Measurements from ENCODE around the gene ZNF304. TPM values are rescaled to one million over a fixed set of nuclear protein-coding genes. Genes with fewer than 3 reads are reported as not detected.
A peak's percentile ranks its signal among the peaks of the same experiment; 100 is the strongest.

The ZNF304 gene
- total and polyA plus RNA-seq, 2 of the 13 experiments (the other 11 are each of a cell fraction or from before 2014, with no cell fraction given), result 3.4 to 8.0 TPM

DNA sequence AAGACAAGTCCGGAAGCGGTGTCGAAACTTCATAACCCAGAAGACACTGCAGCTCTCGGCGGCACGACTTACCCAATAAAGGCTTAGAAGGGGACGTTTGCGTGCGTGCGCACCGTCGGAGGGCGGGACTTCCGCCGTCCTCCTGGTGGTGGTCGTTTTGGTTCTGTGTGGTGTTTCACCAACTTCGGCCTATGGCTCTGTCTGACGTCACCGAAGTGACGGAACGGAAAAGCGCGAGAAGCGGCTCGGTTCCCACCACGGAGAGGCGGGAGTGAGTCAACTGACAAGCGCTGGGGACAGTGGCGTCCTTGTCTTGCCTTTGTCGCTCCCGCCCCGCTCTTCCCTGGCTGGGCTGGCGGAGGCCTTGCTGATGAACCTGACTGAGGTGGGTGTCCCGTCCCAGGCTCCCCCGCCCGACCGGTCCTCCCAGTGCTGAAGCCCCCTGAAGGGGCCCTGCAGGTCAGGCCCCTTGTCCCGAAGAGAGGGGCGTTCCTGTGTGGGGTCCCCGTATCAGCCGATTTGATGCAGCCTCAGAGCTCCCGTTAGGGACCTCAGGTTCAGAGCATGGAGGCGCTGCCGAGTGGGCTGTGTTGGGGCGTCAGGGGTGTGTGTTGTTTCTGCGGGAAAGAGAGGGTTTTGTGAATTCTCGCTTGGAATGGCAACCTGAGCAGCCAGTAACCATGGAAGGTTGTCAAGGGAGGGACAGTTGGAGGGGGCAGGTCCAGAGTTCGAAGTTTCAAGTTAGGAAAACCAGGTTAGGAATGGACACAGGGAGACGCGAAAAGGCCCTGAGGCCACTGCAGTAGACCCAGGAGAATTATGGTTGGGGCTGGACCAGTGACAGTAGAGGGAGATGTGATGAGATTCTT lies 38.9 kb downstream of the ZNF304 start, which contains the start of gene ZNF548 (continued):
- TF ChIP-seq, protein P1, sequence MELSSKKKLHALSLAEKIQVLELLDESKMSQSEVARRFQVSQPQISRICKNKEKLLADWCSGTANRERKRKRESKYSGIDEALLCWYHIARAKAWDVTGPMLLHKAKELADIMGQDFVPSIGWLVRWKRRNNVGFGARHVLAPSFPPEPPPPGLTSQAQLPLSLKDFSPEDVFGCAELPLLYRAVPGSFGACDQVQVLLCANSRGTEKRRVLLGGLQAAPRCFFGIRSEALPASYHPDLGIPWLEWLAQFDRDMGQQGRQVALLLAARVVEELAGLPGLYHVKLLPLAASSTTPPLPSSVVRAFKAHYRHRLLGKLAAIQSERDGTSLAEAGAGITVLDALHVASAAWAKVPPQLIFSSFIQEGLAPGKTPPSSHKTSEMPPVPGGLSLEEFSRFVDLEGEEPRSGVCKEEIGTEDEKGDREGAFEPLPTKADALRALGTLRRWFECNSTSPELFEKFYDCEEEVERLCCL (CRISPR knock-in tag; IDR thresholded peaks at IDR 0.05; ENCODE audit: borderline replicate concordance), result no peak
- TF ChIP-seq KLF6 (CRISPR knock-in tag; IDR thresholded peaks at IDR 0.05) (no peak; the same call in 1 of the 2 replicates), ZNF546 (CRISPR knock-in tag; conservative IDR thresholded peaks at IDR 0.05) (0 out of 2 replicates have a peak, but pooled peaks have one; percentile 45), ZFAT (CRISPR knock-in tag; conservative IDR thresholded peaks at IDR 0.05) (no peak), MED1 (CRISPR knock-in tag; IDR thresholded peaks at IDR 0.05) (peak; percentile 49; the same call in 1 of the 2 replicates), ZKSCAN8 (CRISPR knock-in tag; IDR thresholded peaks at IDR 0.05; ENCODE audit: borderline replicate concordance) (no peak), RFX3 (CRISPR knock-in tag; IDR thresholded peaks at IDR 0.05) (0 out of 2 replicates have a peak, but pooled peaks have one; percentile 32), PHF20 (CRISPR knock-in tag; IDR thresholded peaks at IDR 0.05) (peak; percentile 88), ZNF644 (CRISPR knock-in tag; IDR thresholded peaks at IDR 0.05; ENCODE audit: low read depth) (no peak)
- TF ChIP-seq, protein P2, sequence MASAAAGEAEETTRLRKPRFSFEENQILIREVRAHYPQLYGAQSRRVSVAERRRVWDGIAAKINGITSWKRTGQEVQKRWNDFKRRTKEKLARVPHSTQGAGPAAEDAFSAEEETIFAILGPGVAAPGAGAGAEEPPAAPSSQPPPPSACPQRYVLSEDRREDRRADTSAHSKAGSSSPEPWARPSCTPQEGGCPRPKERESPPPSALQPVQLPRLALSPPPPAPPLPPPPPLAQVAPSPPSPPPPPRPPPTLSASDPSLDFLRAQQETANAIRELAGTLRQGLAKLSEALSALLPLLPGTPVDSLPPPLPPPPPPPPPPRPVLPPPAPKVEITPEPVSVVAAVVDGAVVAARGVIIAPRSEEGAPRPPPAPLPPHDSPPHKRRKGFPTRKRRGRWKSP (CRISPR knock-in tag; IDR thresholded peaks at IDR 0.05), result peak; percentile 20; the same call in 1 of the 2 replicates
- TF ChIP-seq, protein P3, sequence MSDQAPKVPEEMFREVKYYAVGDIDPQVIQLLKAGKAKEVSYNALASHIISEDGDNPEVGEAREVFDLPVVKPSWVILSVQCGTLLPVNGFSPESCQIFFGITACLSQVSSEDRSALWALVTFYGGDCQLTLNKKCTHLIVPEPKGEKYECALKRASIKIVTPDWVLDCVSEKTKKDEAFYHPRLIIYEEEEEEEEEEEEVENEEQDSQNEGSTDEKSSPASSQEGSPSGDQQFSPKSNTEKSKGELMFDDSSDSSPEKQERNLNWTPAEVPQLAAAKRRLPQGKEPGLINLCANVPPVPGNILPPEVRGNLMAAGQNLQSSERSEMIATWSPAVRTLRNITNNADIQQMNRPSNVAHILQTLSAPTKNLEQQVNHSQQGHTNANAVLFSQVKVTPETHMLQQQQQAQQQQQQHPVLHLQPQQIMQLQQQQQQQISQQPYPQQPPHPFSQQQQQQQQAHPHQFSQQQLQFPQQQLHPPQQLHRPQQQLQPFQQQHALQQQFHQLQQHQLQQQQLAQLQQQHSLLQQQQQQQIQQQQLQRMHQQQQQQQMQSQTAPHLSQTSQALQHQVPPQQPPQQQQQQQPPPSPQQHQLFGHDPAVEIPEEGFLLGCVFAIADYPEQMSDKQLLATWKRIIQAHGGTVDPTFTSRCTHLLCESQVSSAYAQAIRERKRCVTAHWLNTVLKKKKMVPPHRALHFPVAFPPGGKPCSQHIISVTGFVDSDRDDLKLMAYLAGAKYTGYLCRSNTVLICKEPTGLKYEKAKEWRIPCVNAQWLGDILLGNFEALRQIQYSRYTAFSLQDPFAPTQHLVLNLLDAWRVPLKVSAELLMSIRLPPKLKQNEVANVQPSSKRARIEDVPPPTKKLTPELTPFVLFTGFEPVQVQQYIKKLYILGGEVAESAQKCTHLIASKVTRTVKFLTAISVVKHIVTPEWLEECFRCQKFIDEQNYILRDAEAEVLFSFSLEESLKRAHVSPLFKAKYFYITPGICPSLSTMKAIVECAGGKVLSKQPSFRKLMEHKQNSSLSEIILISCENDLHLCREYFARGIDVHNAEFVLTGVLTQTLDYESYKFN (CRISPR knock-in tag; conservative IDR thresholded peaks at IDR 0.05), result peak; percentile 38; the same call in 1 of the 2 replicates
- TF ChIP-seq, protein P4, sequence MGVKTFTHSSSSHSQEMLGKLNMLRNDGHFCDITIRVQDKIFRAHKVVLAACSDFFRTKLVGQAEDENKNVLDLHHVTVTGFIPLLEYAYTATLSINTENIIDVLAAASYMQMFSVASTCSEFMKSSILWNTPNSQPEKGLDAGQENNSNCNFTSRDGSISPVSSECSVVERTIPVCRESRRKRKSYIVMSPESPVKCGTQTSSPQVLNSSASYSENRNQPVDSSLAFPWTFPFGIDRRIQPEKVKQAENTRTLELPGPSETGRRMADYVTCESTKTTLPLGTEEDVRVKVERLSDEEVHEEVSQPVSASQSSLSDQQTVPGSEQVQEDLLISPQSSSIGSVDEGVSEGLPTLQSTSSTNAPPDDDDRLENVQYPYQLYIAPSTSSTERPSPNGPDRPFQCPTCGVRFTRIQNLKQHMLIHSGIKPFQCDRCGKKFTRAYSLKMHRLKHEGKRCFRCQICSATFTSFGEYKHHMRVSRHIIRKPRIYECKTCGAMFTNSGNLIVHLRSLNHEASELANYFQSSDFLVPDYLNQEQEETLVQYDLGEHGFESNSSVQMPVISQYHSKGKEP (CRISPR knock-in tag; IDR thresholded peaks at IDR 0.05), result no peak
- TF ChIP-seq, protein P5, sequence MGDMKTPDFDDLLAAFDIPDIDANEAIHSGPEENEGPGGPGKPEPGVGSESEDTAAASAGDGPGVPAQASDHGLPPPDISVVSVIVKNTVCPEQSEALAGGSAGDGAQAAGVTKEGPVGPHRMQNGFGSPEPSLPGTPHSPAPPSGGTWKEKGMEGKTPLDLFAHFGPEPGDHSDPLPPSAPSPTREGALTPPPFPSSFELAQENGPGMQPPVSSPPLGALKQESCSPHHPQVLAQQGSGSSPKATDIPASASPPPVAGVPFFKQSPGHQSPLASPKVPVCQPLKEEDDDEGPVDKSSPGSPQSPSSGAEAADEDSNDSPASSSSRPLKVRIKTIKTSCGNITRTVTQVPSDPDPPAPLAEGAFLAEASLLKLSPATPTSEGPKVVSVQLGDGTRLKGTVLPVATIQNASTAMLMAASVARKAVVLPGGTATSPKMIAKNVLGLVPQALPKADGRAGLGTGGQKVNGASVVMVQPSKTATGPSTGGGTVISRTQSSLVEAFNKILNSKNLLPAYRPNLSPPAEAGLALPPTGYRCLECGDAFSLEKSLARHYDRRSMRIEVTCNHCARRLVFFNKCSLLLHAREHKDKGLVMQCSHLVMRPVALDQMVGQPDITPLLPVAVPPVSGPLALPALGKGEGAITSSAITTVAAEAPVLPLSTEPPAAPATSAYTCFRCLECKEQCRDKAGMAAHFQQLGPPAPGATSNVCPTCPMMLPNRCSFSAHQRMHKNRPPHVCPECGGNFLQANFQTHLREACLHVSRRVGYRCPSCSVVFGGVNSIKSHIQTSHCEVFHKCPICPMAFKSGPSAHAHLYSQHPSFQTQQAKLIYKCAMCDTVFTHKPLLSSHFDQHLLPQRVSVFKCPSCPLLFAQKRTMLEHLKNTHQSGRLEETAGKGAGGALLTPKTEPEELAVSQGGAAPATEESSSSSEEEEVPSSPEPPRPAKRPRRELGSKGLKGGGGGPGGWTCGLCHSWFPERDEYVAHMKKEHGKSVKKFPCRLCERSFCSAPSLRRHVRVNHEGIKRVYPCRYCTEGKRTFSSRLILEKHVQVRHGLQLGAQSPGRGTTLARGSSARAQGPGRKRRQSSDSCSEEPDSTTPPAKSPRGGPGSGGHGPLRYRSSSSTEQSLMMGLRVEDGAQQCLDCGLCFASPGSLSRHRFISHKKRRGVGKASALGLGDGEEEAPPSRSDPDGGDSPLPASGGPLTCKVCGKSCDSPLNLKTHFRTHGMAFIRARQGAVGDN (CRISPR knock-in tag; IDR thresholded peaks at IDR 0.05), result peak; percentile 86

All from HepG2 (cell line).